Measurements from ENCODE around the gene AMFR.

AMFR gene

DNA sequence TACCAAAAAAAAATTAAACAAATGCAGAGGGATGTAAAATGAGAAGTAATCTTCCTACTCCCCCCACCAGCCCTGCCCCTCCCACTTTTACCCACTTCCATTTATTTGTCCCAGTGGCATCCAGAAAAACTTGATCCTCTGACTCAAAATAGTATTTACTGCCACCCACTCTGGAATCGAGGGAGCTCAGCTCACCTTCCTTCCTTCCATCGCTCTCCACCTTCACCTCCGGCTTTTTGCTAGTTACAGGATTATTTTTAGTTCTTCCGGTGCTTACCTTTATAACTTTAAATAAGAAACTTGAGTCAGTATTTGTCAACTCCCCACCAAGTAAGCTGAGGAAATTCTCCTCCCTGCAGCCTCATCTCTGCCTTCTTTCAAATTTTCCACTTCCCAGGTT is 94.9 kb downstream of the AMFR start:
- DNase-seq (ENCODE audit: low read depth) = no peak

DNA sequence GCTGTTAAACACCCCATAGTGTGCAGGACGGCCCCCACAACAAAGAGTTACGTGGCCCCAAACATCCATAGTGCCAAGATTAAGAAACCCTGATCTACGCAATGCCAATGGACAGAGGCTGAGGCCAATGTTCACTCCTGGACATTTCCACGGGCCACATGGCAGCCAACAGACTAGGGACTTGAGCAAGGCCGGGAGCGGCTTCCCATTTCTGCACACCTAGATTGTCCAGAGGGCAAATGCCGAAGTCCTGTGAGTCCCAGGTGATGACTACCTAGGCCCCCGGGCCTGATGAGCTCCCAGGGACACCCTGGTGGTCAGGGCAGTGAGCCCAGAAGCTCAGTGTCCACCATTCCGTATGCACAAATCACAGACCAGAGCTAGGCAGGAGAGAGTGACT is 95.5 kb downstream of the AMFR start:
- no peak for DNase-seq (ENCODE audit: low read depth)

DNA sequence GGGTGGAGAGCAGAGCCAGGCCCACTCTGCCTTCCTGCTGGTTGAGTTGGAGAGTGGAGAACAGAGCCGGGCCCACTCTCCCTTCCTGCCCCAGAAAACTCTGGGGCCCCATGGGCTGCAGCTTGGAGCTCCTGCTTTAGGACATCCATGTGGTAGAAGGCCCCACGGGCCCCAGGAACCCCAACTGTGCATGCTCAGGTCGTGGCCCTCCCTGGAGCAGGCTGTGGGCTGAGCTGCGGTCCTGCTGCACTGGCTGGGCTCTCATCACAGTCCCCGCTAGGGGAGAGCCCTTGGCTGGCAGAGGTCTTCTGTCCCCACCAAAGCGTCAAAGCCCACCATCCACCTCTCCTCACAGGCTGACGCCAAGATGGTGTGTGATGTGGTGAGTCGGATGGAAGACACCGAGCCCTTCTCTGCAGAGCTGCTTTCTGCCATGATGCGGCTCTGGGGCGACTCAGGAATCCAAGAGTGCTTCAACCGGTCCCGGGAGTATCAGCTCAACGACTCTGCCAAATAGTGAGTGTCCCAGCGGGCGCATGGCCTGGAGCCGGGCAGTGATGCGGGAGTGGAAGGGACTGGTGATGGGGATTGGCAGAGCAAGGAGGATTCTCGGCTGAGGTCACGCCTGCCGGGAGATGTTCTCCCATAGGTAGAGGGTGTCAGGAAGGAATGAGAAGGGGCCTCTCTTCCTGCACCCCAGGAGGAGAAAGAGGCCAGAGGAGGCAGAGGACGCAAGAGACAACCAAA is 96.9 kb downstream of the AMFR start:
- no peak for DNase-seq (ENCODE audit: low read depth)

DNA sequence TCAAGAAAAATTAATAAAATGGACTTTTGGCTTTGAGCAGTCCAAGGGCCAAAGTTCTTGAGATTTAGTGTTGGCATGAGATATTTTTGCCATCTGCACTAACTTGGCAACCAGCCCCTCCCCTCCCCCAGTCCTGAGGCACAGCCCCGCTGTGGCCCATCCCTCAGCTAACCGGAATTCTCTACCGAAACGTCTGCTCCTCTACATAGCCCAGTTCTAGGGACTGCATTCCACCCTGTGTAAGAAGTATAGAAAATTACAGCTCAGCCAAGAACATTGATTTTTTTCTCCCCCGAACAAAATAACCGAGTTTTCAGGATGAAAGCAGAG is 97.5 kb downstream of the AMFR start:
- no peak for DNase-seq (ENCODE audit: low read depth)

DNA sequence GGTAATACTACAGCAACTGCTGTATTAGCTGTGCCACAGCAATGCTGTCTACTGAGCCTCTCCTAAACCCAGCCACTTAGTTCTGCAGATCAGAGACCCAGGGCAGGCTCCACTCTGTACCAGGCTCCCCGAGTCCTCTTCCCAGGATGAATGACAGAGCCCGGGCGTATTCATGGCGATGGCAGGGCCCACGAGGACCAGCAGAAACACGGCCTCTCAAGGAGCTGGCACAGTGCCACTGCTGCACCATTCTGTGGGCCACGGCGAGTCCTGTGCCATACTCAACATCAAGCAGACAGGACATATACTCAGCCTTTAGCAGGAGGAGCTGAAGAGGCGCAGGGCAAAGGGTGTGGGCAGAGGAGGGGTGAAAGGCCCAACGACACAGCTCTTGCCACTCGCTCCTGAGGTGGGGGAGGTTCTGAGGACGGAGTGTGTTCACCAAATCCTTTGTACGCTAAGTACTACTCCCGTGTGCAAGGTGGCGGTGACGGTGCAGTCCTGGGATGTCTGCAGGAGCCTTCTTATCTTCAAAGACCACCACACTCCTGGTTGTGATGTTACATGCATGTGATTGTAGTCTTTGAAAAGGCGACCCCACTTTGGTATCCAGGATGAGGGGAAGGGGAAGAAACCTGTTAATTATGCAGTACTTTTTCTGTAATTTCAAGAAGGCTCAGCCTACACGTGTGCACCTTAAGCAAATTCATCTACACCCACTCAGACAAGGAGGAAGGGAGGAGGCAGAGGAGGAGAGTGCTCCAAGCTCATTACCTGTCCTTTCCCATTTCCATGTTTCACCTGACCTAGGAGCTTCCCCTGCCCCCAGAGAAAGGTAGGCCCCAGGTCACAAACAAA is 98.0 kb downstream of the AMFR start:
- DNase-seq (ENCODE audit: low read depth) = no peak

DNA sequence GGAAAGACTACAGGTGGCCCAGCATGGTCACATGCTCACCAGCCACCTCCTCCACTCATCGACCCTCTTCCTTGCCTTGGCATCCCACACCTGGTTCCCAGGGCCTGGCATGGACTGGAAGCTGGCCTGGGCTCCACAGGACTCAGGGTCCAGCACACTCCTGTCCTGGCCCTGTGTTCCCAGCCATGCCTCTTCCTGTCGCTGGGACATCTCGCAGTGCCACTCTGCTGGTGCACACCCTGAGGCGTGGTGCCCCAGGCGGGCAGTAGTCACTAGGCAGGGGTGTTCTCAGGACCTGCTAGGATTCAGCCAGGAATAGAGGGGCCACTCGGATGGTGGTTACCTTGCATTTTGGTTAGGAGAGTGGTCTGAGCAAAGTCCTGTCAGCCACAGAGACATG is 99.4 kb downstream of the AMFR start:
- no peak for DNase-seq (ENCODE audit: low read depth)

DNA sequence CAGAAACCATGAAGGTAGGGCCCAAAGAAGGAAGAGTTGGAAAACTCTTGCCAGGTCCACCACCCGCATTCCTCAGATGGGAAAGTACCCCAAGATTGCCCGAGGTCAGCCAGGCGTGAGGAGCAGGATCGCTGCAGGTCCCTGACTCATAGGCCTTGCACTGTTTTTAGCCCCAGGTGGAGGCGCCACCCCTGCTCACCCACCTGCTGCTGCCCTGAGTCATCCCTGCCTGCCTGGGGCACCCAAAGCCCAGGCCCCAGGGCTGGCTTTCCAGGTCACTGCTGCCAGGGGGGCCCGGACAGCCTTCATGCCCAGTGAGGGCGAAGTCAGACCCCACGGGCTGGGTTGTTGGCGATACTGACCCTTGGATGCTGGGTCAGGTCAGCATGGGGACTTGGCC is 100.9 kb downstream of the AMFR start:
- no peak for DNase-seq (ENCODE audit: low read depth)

DNA sequence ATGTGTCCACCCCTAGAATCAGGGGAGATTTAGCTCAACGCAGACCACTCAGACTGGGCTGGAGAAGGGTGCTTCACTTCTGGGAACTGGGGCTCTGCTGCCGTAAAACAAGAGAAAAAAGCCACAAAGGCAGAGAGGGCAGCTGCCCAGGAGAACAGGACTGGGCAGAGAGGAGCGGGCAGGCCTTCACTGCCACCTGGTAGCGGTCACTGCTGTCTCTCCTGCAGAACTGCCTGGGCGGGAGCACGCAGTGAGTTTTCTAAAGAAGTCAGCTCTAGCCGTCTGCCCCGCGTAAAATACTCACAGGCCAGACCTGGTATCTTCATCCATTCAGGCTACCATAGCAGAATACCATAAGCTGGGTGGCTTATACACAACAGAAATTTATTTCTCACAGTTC is 103.8 kb downstream of the AMFR start:
- DNase-seq (ENCODE audit: low read depth) = no peak

DNA sequence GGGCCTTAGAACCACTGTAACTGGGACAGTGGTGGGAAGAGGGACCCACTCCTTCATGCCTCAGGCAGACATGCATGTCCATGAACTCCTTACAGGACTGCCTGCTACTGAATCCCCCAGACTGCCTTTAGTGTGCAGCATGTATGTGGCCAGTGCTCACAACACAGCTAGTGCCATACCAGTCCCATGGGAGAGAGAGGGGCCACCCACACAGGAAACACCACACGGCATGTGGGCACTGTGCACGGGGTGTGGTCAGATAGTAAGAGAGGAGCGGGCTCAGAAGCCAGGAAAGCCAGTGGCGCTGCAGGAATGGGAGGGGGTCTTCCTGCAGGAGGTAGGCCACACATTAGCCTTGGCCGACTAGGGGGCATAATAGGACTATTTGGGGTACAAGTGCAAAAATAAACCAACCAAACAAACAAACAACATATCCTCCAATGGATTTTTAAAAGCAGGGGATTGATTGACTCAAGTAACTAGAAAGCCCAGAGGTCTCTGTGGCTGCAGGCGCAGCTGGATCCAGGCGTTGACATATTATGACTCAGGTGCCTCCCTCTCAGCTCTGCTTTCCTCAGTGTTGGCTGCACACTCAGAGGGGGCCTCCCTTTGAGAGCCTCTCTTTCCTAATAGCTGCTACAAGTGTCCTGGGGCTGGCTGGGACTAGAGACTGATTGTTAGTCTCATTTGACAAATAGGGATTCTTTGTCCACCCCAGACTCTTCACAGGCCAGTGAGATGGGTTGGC is 104.4 kb downstream of the AMFR start:
- no peak for DNase-seq (ENCODE audit: low read depth)

DNA sequence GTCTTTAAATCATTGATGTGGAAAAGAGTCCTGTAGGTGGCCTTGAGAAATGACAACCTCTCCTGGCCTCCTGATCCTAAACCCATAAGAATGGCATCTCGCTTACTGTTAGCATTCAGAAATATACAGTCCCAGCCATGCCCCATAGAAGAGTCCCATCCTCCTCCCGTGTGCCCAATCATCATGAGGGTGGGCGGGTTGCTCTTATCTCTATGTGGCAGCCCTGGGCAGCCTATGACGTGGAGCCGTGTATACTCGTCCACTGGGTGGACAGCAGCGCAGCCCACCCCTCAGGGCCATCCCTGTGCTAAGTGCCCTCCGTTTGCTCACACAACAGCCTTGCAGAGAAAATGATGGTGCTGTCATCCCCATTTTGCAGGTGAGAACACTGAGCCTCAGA is 105.3 kb downstream of the AMFR start:
- DNase-seq (ENCODE audit: low read depth) = no peak

DNA sequence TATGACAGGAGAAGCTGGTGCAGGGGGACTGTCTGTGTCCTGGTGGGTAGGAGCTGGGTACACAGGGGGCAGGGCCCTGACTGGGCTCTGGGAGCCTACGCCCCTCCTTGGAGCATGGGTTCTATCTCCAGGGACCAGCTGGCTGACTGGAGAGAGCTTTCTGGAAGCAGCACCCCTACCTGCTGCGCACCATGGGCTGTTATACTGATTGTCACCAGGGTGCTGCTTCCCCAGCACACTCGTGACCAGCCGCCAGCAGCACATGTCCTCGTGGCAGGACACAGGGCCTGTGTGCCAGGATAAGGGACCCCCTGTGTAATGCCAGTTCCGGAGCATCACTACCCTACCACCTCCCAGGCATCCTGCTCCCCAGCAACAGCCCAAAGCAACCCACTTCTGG is 106.0 kb downstream of the AMFR start:
- no peak for DNase-seq (ENCODE audit: low read depth)

DNA sequence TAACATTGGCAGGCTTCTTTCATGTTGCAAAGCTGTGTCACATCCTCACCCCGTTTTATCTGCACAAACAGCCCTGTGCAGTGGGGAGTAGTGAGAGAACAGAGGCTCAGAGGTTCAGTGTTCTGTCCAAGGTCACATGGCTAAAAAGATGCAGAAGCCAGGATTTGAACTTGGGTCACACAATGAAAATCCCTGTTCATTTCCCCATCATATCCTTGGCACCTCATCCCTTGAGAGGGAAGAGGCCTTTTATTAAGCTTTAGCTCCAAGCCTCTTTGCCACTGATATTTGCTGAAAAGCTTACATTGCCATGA is 106.6 kb downstream of the AMFR start:
- no peak for DNase-seq (ENCODE audit: low read depth)

DNA sequence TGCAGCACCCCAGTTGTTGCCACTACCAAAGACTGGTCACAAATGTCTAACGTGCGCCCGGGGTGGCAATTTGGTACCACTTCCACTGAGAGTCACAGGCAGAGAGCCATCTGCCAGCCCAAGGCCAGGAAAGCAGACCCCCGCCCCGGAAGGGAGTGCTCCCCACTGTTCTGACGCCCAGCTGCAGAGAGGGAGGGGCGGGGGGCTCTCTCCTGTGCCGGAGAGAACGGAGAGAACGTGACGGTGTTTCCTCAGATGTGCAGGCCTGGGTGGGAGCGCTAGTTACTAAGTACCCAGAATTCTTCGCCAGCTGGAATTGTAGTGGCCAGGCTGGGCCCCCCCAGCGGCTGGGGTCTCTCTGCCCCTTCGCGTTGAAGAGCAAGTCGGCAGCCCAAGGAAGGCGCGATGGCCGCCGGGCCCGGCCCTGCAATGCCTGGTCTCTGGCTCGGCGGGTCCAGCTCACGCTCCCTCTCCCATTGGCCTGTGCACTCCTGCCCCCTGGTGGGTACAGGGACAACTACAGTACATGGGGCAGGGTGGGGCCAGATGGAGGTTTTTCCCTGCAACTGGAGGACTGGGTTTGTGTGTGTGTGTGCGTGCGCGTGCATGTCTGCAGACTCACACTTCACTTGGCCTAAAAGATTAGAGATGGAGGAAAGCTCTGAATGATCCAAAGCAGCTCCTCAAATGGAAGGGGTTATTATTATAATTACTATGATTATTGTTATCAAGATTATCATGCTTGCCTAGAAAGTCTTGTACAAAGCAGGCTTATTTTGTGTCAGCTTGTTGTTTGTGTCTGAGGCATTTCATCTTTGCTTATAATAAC is 107.1 kb downstream of the AMFR start:
- peak; percentile 69 for DNase-seq (ENCODE audit: low read depth)

DNA sequence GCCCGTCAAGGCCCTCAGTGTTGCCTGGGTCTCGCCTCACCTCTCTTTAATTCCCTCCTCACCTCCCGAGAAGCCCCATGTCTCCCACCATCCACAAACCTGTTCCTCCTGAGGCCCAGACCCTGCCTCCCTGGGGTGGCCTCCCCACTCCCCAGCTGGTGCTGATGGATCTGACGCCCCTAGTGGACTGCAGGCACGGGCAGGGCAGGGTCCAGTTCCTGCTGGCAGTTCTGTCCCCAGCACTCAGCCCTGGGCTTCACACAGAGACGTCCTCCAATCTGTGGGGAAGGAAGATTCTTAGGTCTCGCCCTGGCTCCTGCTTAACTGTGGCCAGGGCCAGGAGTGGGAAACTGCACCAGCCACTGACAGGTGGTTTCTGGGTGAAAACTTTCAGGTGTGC is 108.8 kb downstream of the AMFR start:
- no peak for DNase-seq (ENCODE audit: low read depth)

DNA sequence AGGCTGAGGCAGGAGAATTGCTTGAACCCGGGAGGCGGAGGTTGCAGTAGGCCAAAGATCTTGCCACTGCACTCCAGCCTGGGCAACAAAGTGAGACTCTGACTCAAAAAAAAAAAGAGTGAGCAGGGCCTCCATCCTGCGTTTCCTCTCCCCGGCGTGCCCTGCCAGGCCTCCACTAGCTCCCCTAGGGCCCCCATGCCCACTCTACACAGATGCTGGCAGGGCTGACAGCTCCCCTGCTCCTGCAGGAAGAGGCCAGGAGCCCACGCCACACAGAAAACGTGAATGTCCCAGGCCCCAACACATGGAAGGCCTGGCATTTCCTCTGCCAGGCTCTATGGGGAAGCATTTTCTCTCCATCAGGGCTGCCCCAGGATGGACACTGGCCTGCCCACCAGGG is 109.4 kb downstream of the AMFR start:
- DNase-seq (ENCODE audit: low read depth) = no peak

DNA sequence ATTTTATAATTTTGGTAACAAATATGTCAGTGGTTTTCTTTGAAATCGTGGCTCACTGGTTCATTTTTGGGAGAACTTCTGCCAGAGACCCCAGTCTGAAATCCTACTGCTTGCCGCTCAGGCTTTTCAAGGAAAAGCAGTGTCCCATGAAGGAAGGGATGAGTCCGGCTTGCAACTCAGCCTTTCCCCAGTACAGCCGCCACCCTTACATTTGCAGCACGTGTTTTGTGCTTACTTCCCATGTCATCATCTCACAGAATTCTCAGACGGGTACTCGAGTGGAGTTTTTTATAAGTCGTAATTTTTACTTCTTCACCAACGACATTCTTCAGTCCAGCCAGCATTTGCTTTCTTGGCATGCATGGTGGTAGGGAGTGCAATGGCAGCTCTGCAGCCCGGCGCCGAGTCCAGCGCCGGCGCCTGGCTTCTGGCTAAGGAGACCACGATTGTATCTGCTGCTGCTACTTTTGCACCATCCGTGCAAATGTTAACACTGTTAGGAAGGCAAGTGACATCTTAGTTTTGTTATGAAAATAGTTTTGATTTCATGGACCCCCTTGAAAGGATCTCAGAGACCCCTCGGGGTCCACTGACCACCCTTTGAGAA is 111.0 kb downstream of the AMFR start:
- no peak for DNase-seq (ENCODE audit: low read depth)

DNA sequence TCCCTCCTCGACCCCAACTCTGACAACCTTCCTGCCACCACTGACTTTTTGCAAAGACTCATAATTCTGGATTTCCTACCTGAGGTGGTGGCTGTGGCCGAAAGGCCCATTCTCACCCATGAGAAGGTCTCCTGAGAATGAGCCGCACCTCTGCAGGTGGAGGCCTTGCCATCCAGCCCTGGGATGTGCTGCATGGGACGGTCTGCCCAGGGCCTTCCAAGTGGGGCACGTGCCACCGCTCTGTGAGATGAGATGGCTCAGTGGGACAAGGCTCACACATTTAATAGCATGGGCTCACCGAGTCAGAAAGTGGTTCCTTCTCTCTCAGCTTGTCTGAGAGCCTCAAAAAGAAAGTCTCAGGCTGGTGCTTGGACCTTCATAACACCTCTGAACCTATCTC is 112.8 kb downstream of the AMFR start:
- no peak for DNase-seq (ENCODE audit: low read depth)

DNA sequence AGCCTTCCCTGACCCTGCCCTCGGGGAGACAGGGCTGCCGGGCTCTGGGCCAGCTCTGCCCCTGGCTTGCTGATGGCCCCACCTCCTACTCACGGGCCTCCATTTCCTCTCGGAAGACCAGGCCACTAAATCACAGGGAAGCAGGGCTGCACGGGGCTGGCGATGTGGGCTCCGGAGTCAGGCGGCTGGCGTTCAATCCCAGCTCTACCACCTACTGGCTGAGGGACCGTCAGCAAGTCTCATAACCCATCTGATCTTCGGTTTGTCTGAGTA is 113.4 kb downstream of the AMFR start:
- no peak for DNase-seq (ENCODE audit: low read depth)

All from stimulated activated CD8-positive, alpha-beta memory T cell treated with anti-CD3 and anti-CD28 coated beads, Interleukin-4, amount 100 ng/mL, for 24 hours (primary cell).